GM21529 (cell line): ENCODE measurements around the gene C16orf89.

Experiments used
- ATAC-seq: cut with Tn5 transposase; IDR thresholded peaks from one replicate; pipeline ENCODE4 v1.9.1; 2021; ENCODE audit not compliant: unreplicated experiment

C16orf89 gene

GRCh38 chr16:5031601-5032000, 34.2 kb downstream of the C16orf89 start:
- ATAC-seq = no peak

GRCh38 chr16:5030251-5030870, 35.4 kb downstream of the C16orf89 start:
- ATAC-seq = no peak

- no peak for ATAC-seq
Measured at GRCh38 chr16:5028950-5029475, 36.7 kb downstream of the C16orf89 start.

GRCh38 chr16:5027575-5028235, 38.1 kb downstream of the C16orf89 start:
- no peak for ATAC-seq

- ATAC-seq = no peak
Measured at GRCh38 chr16:5027086-5027485, 38.7 kb downstream of the C16orf89 start.

GRCh38 chr16:5026664-5027063, 39.1 kb downstream of the C16orf89 start:
- no peak for ATAC-seq

GRCh38 chr16:5025171-5025632, 40.6 kb downstream of the C16orf89 start:
- no peak for ATAC-seq

- ATAC-seq = no peak
Measured at GRCh38 chr16:5024632-5025031, 41.1 kb downstream of the C16orf89 start.

- no peak for ATAC-seq
Measured at GRCh38 chr16:5022521-5022920, 43.2 kb downstream of the C16orf89 start.

GRCh38 chr16:5020551-5020950, 45.2 kb downstream of the C16orf89 start:
- ATAC-seq = no peak

GRCh38 chr16:5019775-5020174, 46.0 kb downstream of the C16orf89 start:
- no peak for ATAC-seq

- ATAC-seq = no peak
Measured at GRCh38 chr16:5018793-5019192, 47.0 kb downstream of the C16orf89 start.

GRCh38 chr16:5017678-5017969, 48.1 kb downstream of the C16orf89 start:
- no peak for ATAC-seq

- ATAC-seq = no peak
Measured at GRCh38 chr16:5016967-5017677, 48.6 kb downstream of the C16orf89 start.

- no peak for ATAC-seq
Measured at GRCh38 chr16:5015887-5016286, 49.9 kb downstream of the C16orf89 start.

GRCh38 chr16:5015351-5015750, 50.4 kb downstream of the C16orf89 start:
- ATAC-seq = no peak

- ATAC-seq = no peak
Measured at GRCh38 chr16:5012887-5013286, 52.9 kb downstream of the C16orf89 start.

- no peak for ATAC-seq
Measured at GRCh38 chr16:5011637-5012036, 54.1 kb downstream of the C16orf89 start.

- no peak for ATAC-seq
Measured at GRCh38 chr16:5010576-5011329, 55.0 kb downstream of the C16orf89 start.

- no peak for ATAC-seq
Measured at GRCh38 chr16:5008311-5008731, 57.4 kb downstream of the C16orf89 start.

- no peak for ATAC-seq
Measured at GRCh38 chr16:5007256-5007655, 58.5 kb downstream of the C16orf89 start.
